ENCODE measurements around the gene LCE2C.

- TF ChIP-seq CTCF (IDR thresholded peaks at IDR 0.05) (no peak), POLR2A (IDR thresholded peaks at IDR 0.05) (no peak)
These were observed 44.5 kb upstream of the LCE2C start for GRCh38 chr1:152630596-152630995.

Measured in uterus (tissue), 2 donors.